ENCODE measurements around the gene COQ8A.

The COQ8A gene

GRCh38 chr1:226908419-226908818 lies 31.7 kb upstream of the COQ8A start:
- TF ChIP-seq CTCF (IDR thresholded peaks at IDR 0.05; ENCODE audit: low read length, missing control alignments): no peak
- H3K4me3 ChIP-seq (replicated peaks; ENCODE audit: low read depth, low read length): no peak overlapping the region
- no peak for DNase-seq (ENCODE audit: low read depth)

GRCh38 chr1:226908913-226909312 lies 31.2 kb upstream of the COQ8A start:
- no peak overlapping the region for H3K4me3 ChIP-seq (replicated peaks; ENCODE audit: low read depth, low read length)
- no peak for DNase-seq (ENCODE audit: low read depth)
- TF ChIP-seq CTCF (IDR thresholded peaks at IDR 0.05; ENCODE audit: low read length, missing control alignments): no peak

GRCh38 chr1:226912587-226913176 lies 27.4 kb upstream of the COQ8A start:
- peak; percentile 56 for DNase-seq (ENCODE audit: low read depth)
- no peak overlapping the region for H3K4me3 ChIP-seq (replicated peaks; ENCODE audit: low read depth, low read length)
- peak; percentile 68 for TF ChIP-seq CTCF (IDR thresholded peaks at IDR 0.05; ENCODE audit: low read length, missing control alignments)

- no peak overlapping the region for H3K4me3 ChIP-seq (replicated peaks; ENCODE audit: low read depth, low read length)
- TF ChIP-seq CTCF (IDR thresholded peaks at IDR 0.05; ENCODE audit: low read length, missing control alignments): no peak
- DNase-seq (ENCODE audit: low read depth): no peak
Measured at GRCh38 chr1:226915672-226915995, 24.5 kb upstream of the COQ8A start.

GRCh38 chr1:226916497-226916896 lies 23.6 kb upstream of the COQ8A start:
- TF ChIP-seq CTCF (IDR thresholded peaks at IDR 0.05; ENCODE audit: low read length, missing control alignments): no peak
- no peak for DNase-seq (ENCODE audit: low read depth)

DNA sequence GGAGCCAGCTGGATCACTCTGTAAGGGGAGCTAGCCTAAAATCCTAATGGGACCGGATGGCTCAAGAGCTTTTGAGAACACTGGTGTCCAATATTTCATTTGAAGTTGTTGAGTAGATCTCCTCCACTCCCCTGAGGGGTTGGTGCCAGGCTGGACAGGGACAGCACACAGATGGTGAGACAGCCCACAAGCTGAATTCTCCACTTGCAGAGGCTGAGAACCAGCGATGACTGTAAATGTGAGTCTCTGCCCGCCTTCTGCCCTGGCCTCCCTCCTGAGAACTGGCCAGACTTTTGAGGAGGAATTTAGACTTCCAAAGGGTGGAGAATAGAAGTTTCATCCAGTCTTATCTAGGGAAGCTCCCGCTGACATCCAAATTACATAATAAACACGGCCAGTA lies 20.5 kb upstream of the COQ8A start:
- no peak overlapping the region for H3K4me3 ChIP-seq (replicated peaks; ENCODE audit: low read depth, low read length)
- no peak for TF ChIP-seq CTCF (IDR thresholded peaks at IDR 0.05; ENCODE audit: low read length, missing control alignments)
- no peak for DNase-seq (ENCODE audit: low read depth)

More at GRCh38 chr1:226916497-226916896, 23.6 kb upstream of the COQ8A start:
- no peak overlapping the region for H3K4me3 ChIP-seq (replicated peaks; ENCODE audit: low read depth, low read length)

- TF ChIP-seq CTCF (IDR thresholded peaks at IDR 0.05; ENCODE audit: low read length, missing control alignments): no peak
- no peak overlapping the region for H3K4me3 ChIP-seq (replicated peaks; ENCODE audit: low read depth, low read length)
- no peak for DNase-seq (ENCODE audit: low read depth)
Measured at GRCh38 chr1:226919995-226920394, 20.1 kb upstream of the COQ8A start.

Measured in fibroblast of pulmonary artery (primary cell).